ENCODE results near the gene IGF2BP2.

- TF ChIP-seq POLR2A (IDR thresholded peaks at IDR 0.05; ENCODE audit: low read length) (no peak), GATA1 (IDR thresholded peaks at IDR 0.05; ENCODE audit: low read depth, low read length) (no peak)
Observed at GRCh38 chr3:185657211-185657610, 167.6 kb downstream of the IGF2BP2 start.
